NCI-H2227 (cell line): ENCODE results near the gene DMRTA2.

Source experiments
- DNase-seq: peaks from one replicate; lab custom pipeline; 2025; ENCODE audit not compliant: unreplicated experiment; lab: John Stamatoyannopoulos, UW

The DMRTA2 gene

DNA sequence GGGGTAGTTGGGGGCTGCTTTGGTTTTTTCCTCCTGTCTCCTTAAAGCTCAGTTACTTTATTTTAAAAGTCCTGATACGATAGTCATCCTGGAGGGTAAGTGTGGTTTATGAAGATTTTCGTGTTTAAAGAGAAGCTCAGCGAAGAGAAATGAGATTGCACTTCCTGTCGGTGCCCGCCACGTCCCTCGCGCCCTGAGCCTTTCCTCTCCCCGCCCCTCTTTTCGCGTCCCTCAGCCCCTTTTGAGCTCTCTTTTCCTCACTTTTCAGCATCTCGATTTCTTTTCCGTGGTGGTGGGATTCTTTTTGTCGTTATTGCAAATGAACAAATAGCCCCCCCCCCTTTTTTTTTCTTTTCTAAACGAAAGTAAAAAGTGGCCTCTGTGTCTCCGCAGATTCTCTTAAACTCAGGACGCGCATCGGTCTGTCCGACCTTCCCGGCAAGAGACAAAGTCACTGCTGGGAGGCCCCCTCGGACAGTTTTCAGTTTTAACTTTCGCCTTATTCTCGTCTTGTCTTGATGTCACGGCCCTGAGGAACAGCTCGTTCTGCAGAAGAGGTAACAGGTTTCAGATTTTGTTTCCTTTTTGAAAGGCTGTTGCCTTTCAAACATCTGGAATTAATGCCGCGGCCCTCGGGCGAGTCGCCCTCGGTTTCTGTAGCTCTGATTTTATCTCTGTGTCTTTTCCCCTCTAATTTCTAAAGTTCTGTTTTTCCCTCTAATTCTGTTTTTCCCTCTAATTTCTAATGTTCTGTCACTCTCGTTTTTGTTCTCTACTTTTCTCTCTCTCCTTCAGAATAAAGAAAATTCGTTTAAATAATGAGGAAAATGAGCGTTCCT is 1.0 kb upstream of the DMRTA2 start:
- DNase-seq = peak; percentile 40

DNA sequence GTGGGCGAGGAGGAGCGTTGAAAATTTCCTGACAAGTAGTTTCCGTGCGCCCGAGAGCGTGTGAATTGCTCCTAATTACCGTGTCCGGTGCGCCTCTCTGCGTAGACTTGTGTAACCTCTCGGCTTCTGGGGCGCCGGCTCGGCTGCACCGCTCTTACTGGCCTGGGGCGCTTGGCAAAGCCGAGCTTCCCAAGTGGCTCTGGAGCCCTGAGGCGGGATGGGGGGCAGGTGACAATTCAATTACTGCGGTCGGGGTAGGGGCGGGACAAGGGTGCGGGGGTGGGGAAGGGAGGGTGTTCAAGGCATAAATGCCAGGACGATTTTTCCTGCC is 392 bp upstream of the DMRTA2 start:
- no peak for DNase-seq

DNA sequence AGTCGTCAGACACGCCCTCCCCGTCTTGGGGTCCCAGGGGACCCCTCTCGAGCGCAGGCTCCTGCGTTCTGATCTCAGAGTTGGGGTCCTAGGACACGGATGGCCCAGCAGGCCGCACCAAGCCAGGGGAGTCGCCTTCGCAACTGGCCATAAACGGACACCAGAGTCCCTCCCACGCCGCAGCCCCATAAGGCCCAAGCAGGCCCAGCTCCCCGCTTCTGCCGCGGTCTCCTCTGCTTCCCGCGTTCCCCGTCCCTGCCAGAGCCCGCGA is 633 bp downstream of the DMRTA2 start:
- DNase-seq = peak; percentile 39

DNA sequence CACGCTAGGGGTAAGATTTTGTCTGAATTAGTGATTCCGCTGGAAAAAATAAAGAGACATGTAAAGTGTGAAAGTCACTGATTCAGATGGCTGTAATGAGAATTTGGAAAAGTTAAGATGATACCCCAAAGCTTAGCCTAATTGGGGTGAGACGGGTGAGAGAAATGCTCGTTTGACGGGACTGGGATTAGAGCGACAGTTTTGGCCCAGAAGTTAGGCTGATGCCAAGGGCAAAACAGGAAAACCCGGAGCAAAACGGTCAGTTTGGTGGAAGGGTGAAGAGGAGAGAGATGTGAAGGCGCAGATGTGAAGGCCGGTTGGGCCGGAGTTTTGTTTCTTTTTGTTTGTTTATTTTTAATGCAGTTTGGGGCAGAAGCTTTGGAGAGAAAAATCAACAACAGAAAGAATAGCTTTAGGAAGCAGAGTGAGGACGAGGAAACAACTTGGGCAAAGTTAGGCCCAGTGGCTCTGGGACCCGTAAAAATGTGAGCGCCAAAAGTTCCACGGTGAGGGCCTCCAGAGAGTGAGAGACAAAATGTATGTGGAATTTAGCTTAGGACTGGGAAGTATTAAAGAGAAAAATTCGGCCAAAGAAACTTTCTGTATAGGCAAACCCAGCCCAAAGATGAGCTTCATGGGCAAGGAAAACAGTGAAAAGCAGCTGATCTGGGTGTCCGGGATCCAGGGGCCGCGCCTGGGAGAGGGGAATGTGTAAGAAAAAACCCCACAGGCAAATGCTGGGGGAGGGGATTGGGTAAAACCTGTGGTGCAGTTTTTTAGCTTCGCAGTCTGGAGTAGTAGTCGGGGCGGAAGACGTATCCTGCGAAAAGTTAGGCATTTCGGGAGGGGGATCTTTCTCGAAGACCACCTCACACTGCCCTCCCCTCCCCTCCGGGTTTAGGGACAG is 1.2 kb downstream of the DMRTA2 start:
- no peak for DNase-seq

DNA sequence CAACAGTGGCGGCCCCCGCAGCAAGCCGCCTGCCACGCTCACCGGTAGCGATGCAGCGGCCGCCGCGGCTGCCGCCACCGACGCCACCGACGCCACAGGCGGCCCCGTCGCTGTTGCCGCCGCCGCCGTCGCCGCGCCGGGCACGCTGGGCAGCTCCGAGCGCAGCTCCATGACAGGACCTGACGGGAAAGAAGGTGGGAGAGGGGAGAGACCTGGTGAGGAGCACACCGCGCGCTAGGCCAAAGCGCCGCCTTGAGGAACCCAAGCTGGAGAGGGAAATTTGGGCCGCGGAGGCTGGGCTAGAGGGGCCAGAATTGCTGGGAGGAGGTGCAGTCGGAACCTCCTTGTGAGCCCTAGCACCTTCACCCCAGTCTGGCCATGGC is 1.9 kb downstream of the DMRTA2 start:
- DNase-seq = no peak

DNA sequence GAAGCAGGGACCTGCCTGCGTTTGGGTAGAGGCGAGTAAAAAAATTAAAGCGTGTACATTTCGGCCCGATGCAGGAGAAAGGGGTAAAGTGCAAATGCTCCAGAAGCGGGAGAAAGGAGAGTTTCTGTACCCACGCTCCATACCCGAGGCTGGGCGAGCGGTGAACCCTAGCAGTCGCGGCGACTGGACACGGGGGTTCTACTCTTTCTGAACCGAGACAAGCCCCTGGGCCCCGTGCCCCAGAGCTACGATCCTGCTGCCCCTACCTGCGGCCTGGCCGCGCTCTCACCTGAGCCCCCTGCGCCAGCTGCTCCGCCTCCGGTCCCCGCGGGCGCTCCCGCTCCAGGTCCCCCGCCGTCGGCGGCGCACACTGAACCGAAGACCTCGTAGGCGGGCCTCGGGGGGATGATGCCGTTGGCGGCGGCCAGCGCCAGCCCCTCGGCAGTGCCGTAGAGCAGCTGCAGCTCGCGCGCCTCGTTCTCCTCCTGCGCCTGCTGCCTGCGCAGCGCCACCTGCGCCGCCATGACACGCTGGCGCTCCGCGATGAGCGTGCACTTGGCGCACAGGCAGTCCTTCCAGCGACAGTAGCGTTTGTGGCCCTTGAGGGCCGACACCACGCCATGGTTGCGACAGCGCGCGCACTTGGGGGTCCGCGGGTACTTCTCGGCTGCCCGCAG is 2.4 kb downstream of the DMRTA2 start:
- peak; percentile 35 for DNase-seq

DNA sequence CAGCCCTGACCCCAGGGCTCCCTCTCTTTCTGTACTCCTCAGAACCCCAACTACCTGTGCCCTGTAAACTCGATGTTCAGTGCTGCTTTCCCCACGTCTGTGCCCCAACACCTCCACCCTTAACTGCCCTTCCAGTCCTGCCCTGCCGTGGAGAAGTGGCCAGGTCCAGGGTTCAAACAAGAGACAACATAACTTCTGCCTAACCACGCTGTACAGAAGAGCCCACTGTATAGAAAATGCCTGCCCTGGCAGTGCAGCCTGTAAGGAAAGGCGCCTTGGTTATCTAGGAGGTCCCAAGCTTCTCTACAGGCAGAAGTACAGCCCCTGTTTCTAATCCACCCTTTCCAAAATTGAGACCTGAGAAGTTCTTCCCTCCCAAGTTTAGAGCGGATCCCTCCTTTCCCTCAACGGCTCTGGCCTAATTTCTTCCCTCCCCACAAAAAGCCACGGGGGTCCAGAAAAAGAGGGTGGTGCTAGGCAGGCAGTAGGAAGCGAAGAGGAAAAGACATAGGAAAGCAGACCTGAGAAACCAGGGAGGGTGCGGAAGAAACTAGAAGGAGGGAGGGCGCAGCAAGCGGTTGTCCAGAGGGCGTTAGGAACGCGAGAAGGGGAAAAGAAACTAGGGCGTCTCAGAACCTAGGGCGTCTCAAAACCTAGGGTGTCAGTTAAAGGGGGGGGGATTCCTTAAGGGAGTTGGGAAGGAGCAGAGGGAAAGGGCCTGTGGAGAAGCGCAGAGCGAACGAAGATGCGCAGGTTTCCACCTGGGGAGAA is 3.2 kb downstream of the DMRTA2 start:
- DNase-seq = no peak

DNA sequence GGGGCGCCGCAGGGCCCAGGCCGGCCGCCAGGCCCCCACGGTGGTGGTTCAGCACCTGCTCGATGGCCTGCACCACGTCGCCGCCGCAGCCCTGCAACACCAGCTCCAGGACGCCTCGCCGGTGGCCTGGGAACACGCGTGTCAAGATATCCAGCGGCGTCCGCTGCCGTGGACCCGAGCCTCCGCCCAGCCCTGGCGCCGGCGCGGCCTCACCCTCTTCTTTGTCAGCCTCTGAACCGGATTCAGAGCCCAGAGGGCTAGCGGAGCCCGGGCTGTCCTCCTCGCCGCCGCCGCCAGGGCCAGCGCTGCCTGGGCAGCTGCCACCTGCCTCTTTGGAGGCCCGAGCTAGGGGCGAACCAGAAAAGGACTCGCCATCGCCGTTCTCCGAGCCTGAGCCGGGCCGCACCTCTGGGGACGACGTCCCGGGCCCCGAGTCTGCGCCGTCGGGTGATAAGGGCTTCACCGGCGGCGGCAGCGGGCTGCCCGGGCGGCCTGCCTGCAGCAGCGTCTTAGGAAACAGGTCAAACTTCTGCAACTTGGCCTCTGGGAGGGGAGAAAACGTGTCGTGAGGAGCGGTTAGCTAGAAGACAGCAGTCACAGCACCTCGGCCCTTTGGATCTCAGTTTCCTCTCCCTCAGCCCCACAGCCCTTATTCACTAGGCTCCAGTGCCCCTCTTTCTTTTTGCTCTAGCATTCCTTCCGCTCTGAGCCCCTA is 3.9 kb downstream of the DMRTA2 start:
- no peak for DNase-seq

DNA sequence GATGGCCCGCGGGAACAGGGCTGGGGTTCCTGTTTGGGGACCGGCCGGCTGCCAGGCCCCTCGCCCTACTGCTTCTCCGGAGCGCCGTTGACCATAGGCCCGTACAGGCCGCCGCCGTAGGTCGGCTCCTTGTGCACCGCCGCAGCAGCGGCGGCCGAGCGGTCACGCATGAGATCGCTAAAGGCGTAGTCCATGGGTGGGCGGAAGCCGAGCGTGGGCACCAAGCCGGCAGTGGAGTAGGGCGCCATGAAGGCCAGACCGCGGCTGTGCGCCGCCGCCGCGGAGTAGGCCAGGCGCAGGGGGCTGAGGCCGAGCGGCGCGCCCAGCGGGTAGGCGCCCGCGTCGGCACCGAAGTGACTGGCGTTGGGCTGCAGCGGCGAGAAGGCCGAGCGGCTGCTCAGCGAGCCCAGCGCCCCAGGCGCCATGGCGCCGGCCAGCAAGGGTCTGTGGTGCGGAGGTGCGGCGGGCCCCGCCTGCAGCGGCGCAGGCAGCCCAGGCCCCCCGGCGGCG is 4.6 kb downstream of the DMRTA2 start:
- no peak for DNase-seq

DNA sequence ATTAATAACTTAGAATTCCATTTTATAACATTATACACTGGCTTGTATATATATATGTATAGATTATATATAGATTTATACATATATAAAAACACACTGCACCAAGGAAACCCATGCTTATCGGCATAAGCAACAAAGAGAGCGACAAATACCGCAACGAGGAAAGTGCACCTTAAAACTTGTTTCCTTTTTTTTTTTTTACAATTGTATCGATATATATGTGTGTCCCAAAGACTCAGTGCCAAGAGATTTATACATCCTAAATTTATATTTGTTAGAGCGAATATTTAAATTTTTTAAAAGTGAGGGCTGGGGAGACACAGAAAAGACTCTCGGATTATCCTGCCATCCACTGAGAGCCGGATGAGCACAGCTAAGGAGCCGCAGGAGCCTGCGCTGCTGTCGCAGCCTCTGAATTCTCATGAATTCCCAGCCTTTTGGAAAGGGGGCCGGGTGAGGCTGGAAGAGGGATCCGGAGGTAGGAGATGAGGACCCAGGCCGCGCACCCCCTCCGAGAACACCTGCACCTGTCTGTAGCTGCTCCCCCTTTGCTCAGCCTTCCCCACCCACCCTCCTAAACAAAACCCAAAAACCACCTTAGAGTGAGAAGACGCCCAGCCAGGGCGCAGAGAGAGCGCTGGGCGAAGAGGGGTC is 5.2 kb downstream of the DMRTA2 start:
- DNase-seq = no peak

DNA sequence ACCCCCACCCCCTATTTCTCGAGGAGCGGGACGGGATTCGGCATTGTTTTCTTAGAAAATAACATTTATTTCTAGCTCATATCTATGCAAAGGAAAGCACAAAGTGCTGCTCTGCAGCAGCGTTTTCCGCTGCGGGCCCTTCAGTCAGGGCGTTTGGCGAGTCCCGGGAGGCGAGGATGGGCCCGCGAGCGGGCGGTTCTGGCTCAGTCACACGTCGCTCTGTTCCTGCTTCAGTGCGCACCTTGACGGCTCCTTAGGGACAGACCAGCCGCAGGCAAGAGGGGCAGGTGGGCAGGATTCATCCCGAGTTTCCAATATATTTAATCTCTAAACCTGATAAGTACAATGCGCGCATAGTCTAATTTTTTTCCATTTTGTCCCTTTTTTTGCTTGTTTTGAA is 5.7 kb downstream of the DMRTA2 start:
- DNase-seq = no peak

DNA sequence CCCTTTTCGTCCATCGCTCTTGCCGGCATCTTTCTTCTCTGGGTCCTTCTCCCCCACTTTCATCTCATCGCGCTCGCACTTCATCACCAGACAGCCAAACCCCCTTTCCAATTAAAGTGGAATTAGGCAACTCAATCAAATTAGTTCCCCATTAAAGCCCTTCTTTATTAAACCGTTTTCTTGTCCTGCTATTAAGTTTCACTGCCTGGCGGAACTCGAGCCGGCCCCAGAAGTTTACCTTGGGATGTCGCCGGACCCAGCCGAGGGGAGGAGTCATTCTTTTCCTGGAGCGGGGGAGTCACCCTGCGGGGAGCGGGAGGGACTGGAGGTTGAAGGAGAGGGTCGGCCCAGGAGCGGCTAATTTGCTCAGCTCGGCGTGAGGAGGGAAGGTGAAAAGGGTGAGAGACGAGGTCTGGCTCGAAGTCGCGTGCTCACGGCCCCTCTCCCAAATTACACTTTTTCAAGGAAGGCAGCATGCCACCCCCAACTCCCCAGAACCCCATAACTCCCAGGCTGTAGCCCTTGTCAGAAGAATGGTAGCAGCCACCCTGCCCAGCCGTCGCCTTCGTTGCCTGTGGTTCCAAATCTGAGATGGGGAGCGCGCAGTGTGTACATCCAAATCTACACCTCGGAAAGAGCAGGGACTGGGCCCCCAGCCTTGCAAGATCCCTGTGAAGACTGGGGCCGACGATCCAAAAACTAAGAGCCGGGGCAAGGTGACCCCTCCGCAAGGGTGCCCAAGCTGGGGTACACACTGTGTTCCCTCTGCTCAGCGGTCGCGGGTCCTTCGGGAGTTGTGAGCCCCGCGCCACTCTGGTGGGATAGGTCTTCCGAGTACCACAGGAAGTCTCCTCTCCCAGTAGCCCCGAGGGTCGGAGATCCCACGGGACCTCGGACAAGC is 6.4 kb downstream of the DMRTA2 start:
- DNase-seq = no peak

DNA sequence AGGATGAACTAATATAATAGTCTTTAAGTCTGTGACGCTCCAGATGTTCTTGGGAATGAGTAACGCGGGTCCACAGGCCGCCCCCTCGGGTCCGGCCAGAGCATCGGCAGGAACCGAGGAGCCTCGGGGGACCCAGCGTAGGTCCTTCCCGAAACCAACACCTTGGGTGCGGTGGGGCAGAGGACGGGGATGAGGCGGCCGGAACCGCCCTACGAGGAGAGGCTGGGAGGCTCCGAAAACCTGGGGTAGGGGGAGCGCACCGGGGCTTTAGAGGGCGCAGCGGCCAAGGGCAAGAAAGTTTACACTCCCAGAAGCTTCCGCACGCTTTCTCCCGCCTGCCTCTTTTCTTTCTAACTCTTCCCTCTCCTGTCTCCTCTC is 7.1 kb downstream of the DMRTA2 start:
- DNase-seq = no peak

DNA sequence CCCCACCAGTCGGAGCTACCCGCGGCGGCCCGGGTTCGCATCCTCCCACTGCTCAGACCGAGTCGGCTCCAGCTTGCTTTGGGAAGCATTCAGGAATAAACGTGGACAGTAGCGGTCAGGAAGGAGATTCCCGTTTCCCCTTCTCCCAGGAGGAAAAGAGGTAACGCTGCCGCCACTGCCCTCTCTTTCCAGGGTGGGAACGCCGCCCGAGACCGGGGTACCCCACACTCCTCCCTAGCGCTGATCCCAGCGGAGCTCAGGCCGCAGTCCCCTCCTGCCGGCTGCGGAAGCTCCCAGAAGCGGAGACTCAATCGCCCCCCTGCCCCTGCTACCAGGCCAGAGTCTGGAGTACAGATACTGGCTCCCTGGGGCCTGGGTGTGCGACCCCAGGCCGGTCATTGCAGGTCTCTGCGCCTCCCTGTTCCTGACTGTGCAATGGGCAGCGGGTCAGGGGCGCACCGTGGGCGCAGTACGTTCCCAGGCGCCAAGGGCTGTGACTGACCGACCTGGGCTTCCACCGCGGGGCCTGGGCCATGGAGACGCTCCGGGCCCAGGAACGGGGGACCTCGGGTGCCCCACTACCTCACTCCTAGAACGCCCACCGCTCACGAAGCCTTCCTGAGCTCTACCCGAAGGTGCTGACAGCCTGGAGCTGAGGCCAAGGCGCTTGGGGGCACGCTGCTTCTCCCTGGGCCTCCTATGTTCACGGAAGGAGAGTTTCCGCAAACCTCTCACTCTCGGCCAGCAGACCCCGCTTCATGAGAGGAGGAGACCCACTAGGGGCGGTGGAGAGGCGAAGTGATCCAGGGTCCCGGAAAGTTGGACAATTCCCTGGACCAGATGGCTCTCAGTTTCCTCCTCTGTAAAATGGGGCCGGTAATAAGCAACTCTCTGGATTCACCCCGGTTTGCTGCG is 7.8 kb downstream of the DMRTA2 start:
- DNase-seq = no peak

DNA sequence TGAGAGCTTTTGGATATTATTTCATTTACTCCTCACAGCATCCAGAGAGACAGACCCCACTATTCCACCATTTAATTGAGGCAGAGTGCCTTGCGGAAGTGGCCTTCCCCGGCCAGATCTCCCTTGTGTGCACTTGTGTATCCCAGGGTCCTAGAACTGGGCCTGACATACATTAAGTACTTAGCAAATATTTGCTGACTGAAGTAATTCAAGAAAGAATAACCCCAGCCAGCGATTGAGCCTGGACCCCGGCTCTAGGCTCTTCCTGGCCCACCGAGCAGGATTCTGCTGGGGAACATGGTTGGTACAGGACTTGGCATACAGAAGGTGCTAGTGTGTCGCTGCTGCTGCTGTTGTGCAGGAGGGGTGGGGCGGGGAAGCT is 8.4 kb downstream of the DMRTA2 start:
- no peak for DNase-seq

DNA sequence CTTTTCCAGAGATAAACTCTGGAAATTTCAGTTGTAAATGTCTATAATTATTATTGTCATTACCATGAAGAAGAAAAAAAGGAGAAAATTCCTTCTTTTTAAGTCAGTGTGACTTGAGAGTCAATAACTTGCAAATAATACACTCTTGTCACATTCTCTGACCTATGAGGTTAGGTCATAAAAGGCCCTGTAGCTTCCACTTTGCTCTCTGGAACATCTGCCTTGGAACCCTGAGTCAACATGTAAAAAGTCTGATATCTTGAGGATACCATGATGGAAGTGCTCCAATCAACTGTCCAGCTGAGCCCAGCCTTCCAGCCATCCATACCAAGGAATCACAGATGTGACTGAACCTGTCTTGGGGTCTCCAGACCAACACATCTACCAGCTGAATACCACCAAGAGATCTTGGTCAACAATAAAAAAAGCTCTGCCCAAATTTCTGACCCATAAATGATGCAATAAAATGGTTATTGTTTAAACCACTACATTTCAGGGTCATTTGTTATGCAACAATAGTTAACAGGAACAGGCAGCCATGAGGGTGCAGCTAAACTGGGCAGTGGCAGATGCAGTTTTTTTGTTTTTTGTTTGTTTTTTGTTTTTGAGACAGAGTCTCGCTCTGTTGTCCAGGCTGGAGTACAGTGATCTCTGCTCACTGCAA is 10.3 kb downstream of the DMRTA2 start:
- no peak for DNase-seq

DNA sequence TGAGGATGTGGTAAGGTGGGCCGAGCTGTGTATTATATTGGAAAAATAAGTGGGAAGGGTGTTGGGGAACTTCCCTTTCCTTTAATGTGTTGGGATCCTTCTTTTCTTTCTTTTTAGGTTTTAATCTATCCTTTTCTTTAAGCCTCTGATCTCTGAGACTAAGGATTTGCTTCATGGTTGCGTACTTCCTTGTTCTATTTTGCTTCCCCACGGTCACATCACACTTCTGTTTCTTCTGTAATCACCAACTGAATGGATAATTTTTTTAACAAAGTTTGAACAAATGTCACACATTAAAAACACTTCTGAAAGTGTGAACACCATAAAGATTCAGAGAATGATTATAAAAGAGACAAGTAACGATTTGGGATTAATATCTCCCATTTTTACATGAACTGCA is 17.4 kb downstream of the DMRTA2 start:
- no peak for DNase-seq
